ENCODE data around the gene CAND1. TPM values are rescaled to one million over a fixed set of nuclear protein-coding genes. Genes with fewer than 3 reads are reported as not detected.

The CAND1 gene
- total and polyA plus RNA-seq, 9 of the 15 experiments (the other 6 are each of a cell fraction or from before 2014, with no cell fraction given), result 24.0 to 167 (median 77.5) TPM

- in situ Hi-C loops (cut with MboI) (no loop called here), intact Hi-C loops (cut with micrococcal nuclease) (no loop called here)
- Histone ChIP-seq H3K4me3 (no peak overlapping the region), H3K9ac (ENCODE audit: insufficient read depth in 1 of 2, low read depth in 2 of 2, low read length in 2 of 2) (no peak overlapping the region), H3K79me2 (ENCODE audit: control insufficient read depth, insufficient read depth, low read length) (no peaks in the 10 kb centered on the region), H3K9me3 (replicated peaks; ENCODE audit: control insufficient read depth, insufficient read depth, low read depth, low read length) (no peaks in the 10 kb centered on the region), H3K9me1 (ENCODE audit: control insufficient read depth, insufficient read depth, low read length) (no peaks in the 10 kb centered on the region), H3K27me3 (ENCODE audit: control insufficient read depth in 2 of 2, insufficient read depth in 2 of 2, low read length in 2 of 2) (no peaks in the 10 kb centered on the region), H3K27ac (ENCODE audit: extremely low read depth, low read depth, low read length) (no peak overlapping the region), H4K20me1 (replicated peaks; ENCODE audit: control insufficient read depth, insufficient read depth, low read length) (no peaks in the 10 kb centered on the region), H3K36me3 (ENCODE audit: control insufficient read depth, insufficient read depth, low read length) (no peaks in the 10 kb centered on the region), H3K4me1 (replicated peaks in 1 of 2; ENCODE audit: control insufficient read depth in 2 of 2, insufficient read depth in 2 of 2, low read length in 2 of 2) (peaks cover 0 to 4% of the 10 kb centered on the region in 2 experiments; a peak in 1 of 5 replicates), H2AFZ (ENCODE audit: low read depth, low read length) (peak overlapping the region; percentile 55), H3K4me2 (ENCODE audit: insufficient read depth, low read length) (peak overlapping the region; percentile 46; the same call in 1 of the 2 replicates)
- FAIRE-seq (no peak), ATAC-seq (peak; percentile 57), DNase-seq (ENCODE audit: extremely low read depth in 1 of 4, low spot score in 3 of 4) (no peak)
- TF ChIP-seq PRDM10 (IDR thresholded peaks at IDR 0.05; ENCODE audit: partially characterized antibody) (peak; percentile 23), ARID4B (CRISPR knock-in tag; IDR thresholded peaks at IDR 0.05) (no peak), JUNB (CRISPR knock-in tag; conservative IDR thresholded peaks at IDR 0.05) (no peak), ZNF263 (CRISPR knock-in tag; IDR thresholded peaks at IDR 0.05; ENCODE audit: borderline replicate concordance) (no peak), ARID1B (IDR thresholded peaks at IDR 0.05) (0 out of 2 replicates have a peak, but pooled peaks have one; percentile 23), ZNF561 (CRISPR knock-in tag; conservative IDR thresholded peaks at IDR 0.05) (no peak), TEAD4 (IDR thresholded peaks at IDR 0.05; ENCODE audit: low read length) (0 out of 2 replicates have a peak, but pooled peaks have one; percentile 18), TEAD4 (CRISPR knock-in tag; IDR thresholded peaks at IDR 0.05; ENCODE audit: borderline replicate concordance) (no peak), NFE2 (IDR thresholded peaks at IDR 0.05; ENCODE audit: low read depth) (peak; percentile 22; the same call in 1 of the 2 replicates), CBFA2T3 (IDR thresholded peaks at IDR 0.05) (peak; percentile 29; the same call in 1 of the 2 replicates), E2F5 (CRISPR knock-in tag; IDR thresholded peaks at IDR 0.05) (no peak), MAFG (tag; conservative IDR thresholded peaks at IDR 0.05) (0 out of 2 replicates have a peak, but pooled peaks have one; percentile 9), TCF3 (CRISPR knock-in tag; IDR thresholded peaks at IDR 0.05) (peak; percentile 19; the same call in 1 of the 2 replicates)
- BruUV-seq (replicated peaks), result no TSS peak
- ChIA-PET POLR2A (interaction anchor here (0.7 to 1.0 kb wide), 2 partner anchors 23 to 24 kb away, joined by 3 read pairs; no protein-coding TSS in a partner anchor), CTCF (ENCODE audit: low intra/inter-chr PET ratio) (no interaction called here)
- 1% methylated on average over 4 of the region's 4 CpGs for WGBS (ENCODE audit: insufficient coverage, low coverage, missing lambda C conversion rate)
Observed at GRCh38 chr12:67245571-67245970, 23.6 kb upstream of the CAND1 start.

Measured in K562 (cell line).